ENCODE results near the gene CD68.
"Not testable (repeated sequence)": the region's sequence is repeated elsewhere in the genome, so short reads cannot be mapped to it uniquely, and the experiment has no call there.

The CD68 gene

GRCh38 chr17:7577327-7578199, 1.9 kb upstream of the CD68 start:
- in situ Hi-C loops (cut with MboI; ENCODE audit: low sequenced_read_pairs): no loop called here

- in situ Hi-C loops (cut with MboI; ENCODE audit: low sequenced_read_pairs): no loop called here
These were observed 581 bp downstream of the CD68 start for GRCh38 chr17:7579834-7580603.

DNA sequence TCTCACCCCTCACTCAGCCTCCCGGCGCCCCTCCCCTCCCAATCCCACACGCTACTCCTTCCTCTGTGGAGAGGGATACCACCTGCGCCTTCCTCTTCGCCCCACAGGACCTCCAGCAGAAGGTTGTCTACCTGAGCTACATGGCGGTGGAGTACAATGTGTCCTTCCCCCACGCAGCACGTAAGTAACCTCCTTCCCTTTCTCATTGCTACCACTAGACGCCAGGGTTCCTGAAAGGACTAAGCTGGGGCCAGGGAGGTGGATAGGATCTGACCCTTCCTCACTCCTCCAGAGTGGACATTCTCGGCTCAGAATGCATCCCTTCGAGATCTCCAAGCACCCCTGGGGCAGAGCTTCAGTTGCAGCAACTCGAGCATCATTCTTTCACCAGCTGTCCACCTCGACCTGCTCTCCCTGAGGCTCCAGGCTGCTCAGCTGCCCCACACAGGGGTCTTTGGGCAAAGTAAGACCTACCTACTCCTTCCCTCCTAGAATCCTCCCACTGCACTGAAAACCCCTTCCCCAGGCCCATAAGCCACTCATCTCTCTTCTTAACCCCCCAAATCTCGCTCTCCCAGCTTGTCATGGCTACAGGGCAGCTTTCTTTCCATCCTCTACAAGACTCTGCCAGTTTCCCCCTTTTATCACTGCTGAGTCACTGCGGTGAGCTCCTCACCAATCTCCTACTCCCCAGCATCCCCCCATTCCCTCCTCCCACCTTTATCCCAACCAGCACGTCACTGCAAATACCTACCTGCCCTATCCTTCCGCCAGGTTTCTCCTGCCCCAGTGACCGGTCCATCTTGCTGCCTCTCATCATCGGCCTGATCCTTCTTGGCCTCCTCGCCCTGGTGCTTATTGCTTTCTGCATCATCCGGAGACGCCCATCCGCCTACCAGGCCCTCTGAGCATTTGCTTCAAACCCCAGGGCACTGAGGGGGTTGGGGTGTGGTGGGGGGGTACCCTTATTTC, 1.5 kb downstream of the CD68 start:
- in situ Hi-C loops (cut with MboI; ENCODE audit: low sequenced_read_pairs): no loop called here

DNA sequence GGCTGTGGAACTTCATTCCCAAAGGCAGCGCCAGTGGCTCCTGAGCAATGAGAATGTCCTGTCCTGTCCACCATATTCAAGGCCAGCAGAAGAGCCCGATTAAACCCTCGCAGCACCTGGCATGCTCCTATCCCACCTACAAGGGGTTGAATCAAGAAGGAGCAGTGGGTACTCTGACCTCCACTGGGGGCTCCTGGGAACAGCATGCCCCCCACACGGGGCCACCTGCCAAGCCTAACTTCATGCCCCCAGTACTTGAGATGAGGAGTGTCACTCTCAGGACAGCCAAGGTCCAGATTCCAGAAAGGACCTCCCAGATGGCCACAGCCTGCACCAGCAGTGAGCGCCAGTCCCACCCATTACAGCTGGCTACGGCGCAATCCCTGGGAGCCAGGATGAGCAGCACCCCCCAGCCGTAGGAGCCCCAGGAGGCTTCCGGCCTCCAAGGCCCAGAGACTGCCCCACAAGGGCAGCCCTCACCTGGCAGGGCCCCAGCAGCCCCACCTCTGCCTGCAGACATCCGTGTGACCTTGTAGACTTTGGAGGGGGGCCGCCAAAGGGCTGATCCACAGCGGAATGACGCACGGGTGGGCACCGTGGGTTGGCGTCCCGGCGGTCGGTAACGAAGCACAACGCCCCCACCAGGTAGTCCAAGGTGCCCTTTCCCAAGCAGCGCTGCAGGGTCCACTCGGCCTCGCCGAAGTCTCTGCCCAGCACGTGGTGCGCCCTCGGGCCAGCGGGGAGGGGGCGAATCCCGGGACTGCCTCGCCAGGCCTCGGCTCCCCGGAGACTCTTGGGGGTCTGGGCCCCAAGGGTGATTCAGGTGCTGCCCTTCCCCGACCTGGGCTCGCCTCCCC, 3.2 kb downstream of the CD68 start:
- in situ Hi-C loops (cut with MboI; ENCODE audit: low sequenced_read_pairs): no loop called here

GRCh38 chr17:7583253-7584109, 4.0 kb downstream of the CD68 start, which contains the start of gene MPDU1:
Gene MPDU1 (plus strand): TSS chr17:7583852. CDS start chr17:7583863, 11 bp downstream.
- in situ Hi-C loops (cut with MboI; ENCODE audit: low sequenced_read_pairs): no loop called here

DNA sequence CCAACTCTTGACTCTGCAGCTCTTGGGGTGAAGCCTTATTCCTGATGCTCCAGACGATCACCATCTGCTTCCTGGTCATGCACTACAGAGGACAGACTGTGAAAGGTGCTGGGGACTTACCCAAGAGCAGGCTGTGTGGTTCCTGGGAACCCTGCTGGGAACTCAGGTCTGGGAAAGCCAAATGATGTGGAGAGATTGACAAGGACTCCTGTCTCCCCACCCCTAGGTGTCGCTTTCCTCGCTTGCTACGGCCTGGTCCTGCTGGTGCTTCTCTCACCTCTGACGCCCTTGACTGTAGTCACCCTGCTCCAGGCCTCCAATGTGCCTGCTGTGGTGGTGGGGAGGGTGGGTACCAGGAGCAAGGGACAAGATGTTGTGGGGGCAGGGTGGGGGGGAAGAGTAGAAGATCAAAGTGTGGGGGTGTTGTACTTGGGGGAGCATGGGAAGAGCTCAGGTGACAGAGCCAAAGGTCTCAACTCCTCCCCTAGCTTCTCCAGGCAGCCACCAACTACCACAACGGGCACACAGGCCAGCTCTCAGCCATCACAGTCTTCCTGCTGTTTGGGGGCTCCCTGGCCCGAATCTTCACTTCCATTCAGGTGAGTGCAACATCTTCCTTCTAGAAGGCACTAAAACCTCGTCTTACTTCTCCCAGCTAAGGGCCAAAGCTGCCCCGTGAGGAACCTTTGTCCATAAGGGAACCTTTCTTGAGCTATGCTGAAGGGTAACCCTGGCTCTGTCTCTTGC, 7.4 kb downstream of the CD68 start:
- in situ Hi-C loops (cut with MboI; ENCODE audit: low sequenced_read_pairs): no loop called here

DNA sequence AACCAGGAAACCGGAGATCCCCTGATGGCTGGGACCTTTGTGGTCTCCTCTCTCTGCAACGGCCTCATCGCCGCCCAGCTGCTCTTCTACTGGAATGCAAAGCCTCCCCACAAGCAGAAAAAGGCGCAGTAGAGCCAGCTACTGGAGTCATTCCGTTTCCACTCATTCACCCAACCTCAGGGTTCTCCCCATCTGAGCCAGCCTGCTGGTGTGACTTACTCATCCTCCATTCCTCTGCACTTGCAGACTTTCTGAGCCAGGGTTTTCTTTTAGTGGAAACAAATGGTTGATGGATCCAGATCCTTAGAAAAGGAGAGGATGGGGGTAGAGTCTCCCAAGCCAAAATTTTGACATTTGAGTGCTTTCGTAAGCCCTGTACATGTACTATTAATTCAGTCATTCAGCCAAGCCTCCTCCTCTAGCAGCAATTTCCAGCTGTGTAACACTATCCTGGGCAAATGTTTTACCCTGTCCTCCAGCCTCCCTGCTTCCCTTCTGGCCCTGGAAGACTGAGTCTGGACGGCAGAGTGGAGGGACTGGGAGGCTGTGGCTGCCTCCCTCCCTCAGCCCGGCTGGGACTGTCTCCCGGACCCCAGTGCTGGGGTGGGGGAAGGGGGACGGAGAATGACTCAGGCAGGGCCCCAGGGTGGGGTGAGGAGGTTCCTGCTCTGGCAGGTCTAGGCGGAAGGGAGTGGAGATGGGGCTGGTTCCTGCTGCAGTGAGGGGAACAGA, 8.1 kb downstream of the CD68 start:
- in situ Hi-C loops (cut with MboI; ENCODE audit: low sequenced_read_pairs): no loop called here

DNA sequence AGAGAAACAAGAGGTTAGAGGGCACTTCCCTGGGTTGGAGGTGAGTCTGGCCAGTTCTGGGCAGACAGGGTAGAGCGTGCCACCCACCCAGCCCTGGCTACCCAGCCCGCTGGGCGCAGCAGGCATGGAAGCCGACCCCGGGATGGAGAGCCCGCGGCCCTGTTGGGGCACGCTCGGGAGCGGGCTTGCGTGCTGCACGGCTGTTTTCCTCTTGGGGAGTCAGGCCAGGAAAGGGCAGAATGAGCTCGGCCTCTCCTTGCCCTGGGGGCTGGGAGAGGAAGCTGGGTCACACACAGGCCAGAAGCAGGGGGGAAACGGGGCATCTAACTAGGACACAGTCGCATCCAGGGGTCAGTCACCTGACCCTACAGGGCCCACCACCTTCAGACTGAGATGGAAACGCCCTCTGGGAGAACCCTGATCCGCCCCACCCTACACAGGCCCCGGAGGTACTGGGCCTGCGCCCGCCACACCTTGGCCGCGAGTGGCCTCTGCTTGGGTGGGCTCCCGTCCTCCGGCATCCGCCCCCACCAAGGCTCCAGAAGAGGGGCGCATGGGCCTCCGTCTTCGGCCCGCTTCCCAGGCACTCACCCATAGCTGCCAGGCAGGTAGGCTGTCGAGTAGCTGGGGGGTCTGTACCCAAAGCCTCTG, 9.2 kb downstream of the CD68 start:
- in situ Hi-C loops (cut with MboI; ENCODE audit: low sequenced_read_pairs): no loop called here

DNA sequence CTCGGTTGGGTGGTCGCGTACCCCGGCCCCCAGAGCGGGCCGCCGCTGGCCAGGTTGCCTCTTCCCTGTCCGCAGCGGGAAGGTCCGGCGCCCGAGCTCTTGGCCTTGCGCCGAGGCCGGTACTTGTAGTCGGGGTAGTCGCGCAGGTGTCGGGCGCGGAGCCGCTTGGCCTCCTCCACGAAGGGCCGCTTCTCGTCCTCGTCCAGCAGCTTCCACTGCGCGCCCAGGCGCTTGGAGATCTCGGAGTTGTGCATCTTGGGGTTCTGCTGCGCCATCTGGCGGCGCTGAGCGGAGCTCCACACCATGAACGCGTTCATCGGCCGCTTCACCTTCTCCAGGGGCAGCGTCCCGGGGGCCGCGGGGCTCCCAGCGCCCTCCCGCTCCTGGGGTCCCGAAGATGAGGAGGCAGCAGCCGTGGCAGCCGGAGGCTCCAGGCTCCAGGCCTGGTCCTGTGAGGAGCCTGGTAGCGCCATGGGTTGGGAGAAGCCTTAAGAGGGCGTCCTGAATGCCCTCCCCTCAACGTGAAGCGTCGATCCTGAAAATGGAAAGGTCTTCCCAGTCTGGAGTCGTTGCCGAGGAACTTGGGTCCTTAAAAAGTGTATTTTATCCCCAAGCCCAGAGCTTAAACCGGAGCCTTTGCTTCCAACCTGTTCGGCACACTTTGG, 9.9 kb downstream of the CD68 start:
- in situ Hi-C loops (cut with MboI; ENCODE audit: low sequenced_read_pairs): no loop called here

DNA sequence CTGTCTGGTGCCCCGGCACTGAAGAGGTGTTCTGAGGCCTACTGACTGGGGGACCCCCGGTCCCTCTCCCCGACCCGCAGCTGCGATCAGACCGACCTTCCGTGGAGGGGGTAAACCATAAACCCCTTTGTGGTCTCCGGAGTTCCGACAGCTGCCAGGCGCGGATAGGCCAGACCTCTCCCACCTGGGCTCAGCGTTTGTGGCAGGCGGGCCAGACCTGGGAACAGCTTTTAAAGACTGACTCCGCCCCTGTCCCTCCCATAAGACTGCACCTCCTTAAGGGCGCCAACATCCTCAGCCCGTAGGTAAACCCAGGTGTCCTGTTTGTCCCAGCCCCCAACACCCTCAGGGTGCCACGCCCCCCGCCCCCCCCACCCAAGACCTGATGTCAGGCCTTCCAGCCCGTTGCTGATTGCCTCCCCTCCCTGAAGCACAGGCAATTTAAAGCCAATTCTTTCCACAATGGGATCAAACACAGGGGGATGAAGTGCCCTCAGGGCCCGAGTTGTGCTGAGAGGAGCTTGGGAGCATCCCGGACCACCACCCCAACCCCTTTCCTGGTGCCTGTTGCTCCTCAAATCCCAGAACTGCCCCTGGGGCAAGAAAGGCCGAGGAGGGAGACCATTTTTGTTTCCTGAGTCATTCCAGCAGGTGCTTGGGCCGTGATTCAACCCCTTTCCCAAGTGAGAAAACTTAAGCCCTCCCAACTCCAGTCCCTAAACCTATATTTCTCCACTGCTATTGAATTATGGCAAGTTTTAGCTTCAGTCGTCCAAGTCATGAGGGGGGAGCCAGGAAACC, 10.7 kb downstream of the CD68 start, which contains the start of gene SOX15:
TSS of gene SOX15 (minus strand) at position 204 of the 801 bp plus-strand sequence. CDS start 418 bp downstream, outside the sequence.
- in situ Hi-C loops (cut with MboI; ENCODE audit: low sequenced_read_pairs): no loop called here

DNA sequence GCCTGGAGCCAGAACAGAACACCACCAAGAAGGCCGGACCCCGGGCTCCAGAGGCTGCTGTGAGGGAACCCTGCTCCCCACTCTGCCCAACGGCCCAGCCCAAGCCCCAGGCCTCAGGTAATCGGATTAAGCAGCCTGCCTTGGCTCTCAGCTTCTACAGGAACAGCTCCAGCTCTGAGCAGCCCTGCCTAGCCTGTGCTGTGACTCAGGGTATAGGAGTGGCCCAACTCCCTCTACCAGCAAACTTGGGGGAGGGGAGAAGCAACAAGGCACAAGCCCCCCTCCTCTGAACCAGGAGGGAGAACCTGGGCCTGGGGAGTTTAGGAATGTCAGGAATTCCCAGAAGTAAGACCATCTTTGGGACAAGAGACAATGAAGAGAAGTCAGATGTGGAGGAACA, 11.3 kb downstream of the CD68 start:
- in situ Hi-C loops (cut with MboI; ENCODE audit: low sequenced_read_pairs): no loop called here

DNA sequence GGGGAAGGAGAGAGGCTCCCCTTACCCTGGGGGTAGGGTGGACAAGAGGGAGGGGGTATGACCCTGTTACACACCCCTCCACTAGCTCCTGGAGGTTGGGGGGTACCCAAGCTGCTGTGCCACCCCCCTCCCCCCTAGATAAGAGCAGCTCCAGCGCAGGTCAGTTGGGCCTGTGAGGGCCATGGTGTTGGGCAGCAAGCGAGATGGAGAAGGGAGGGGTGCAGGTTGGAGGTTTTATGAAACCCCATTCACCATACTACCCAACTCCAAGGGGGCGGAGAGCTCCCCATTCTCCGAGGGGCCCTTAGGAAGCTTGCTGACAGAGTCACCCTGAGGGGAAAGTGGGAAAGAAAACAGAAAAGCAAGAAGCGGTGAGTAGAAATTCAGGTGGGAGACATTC, 12.2 kb downstream of the CD68 start:
- in situ Hi-C loops (cut with MboI; ENCODE audit: low sequenced_read_pairs): no loop called here

DNA sequence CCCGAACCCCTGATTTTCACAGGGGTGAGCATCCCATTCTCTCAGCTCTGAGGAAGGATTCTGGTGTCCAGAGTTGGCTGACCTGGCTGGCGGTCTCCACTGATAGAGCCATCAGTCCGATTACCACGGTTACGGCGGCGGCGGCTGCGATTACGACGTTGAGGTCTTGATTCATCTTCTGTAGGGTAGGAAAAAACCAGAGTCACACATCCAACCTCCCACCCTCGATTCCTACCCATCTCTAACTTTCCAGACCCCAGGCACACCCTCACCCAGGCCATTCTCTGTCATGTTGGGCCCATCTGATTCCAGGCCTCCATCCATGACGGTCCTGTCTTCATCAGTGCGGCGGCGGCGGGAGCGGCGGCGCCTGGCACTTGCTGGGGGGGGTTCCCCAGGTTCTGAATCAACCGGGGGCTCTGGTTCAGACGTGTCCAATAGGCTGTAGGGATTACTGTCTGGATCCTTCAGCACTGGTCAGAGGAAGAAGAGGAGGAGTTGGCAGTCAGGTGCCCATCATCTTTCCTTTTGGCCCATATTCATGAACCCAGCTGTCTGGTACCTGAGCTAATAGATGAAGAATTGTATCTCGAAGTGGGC, 13.1 kb downstream of the CD68 start:
- in situ Hi-C loops (cut with MboI; ENCODE audit: low sequenced_read_pairs): no loop called here

GRCh38 chr17:7593296-7593695, 13.9 kb downstream of the CD68 start:
- in situ Hi-C loops (cut with MboI; ENCODE audit: low sequenced_read_pairs): no loop called here

- in situ Hi-C loops (cut with MboI; ENCODE audit: low sequenced_read_pairs): not testable (repeated sequence)
These were observed 18.1 kb downstream of the CD68 start for GRCh38 chr17:7597561-7597960.

All from HL-60/S4 treated with retinoic acid at 250 ng/mL for 4 days and 3 days (cell line).